B cell (primary cell): ENCODE data around the gene C8A. TPM values are rescaled to one million over a fixed set of nuclear protein-coding genes. Genes with fewer than 3 reads are reported as not detected.

Experiments
- ATAC-seq: fragments of 200-7000 bp; cut with Tn5 transposase; one replicate; pipeline ENCODE4 v1.10.0; 2021; ENCODE audit warnings: low read depth, mild to moderate bottlenecking, moderate number of reproducible peaks, moderate library complexity
- CTCF ChIA-PET: fragments of 350-600 bp; sonication (Branson Sonifier 250); formaldehyde crosslinking; loops from one replicate; lab custom pipeline; 2021; ENCODE audit warnings: antibody characterized with exemption, inconsistent platforms; lab: Charles Lee
- POLR2A ChIA-PET: fragments of 350-600 bp; sonication (Branson Sonifier 250); formaldehyde crosslinking; loops from one replicate; lab custom pipeline; 2021; ENCODE audit warnings: antibody characterized with exemption; lab: Charles Lee
- DNase-seq: peaks from one replicate; pipeline ENCODE4 v3.0.0; 2013
- H2AFZ ChIP-seq: 2 replicates; pipeline ENCODE4 v1.6.1; 2012; ENCODE audit warnings: mild to moderate bottlenecking, low read depth, low read length; ENCODE audit not compliant: insufficient read depth, poor library complexity, severe bottlenecking
- H3K27ac ChIP-seq, 2 donors: 1 replicate in 1 of 2; 2 replicates in 1 of 2; pipeline ENCODE4 v1.5.1; 2012 to 2013; ENCODE audit warnings: low read length in 2 of 2, mild to moderate bottlenecking in 2 of 2, moderate library complexity in 1 of 2
- H3K27me3 ChIP-seq, 4 experiments: fragments of 200-600 bp in 1 of 4; sonication (generic) in 1 of 4; replicated peaks in 1 of 4; 1 replicate in 2 of 4; 2 replicates in 2 of 4; pipeline versions ENCODE4 v1.6.1 to v1.7.0; 2013 to 2016; ENCODE audit warnings: low read length in 3 of 4, mild to moderate bottlenecking in 2 of 4, mixed read lengths in 1 of 4, moderate library complexity in 1 of 4; ENCODE audit not compliant: insufficient read depth in 4 of 4, control insufficient read depth in 3 of 4; ENCODE audit errors: control extremely low read depth in 1 of 4
- H3K36me3 ChIP-seq, 2 experiments: replicated peaks in 1 of 2; 1 replicate in 1 of 2; 2 replicates in 1 of 2; pipeline versions ENCODE4 v1.6.1 to v1.7.1; 2013; ENCODE audit warnings: low read length in 1 of 2; ENCODE audit not compliant: insufficient read depth in 2 of 2, control insufficient read depth in 1 of 2; ENCODE audit errors: control extremely low read depth in 1 of 2, extremely low read depth in 1 of 2
- H3K4me1 ChIP-seq, 2 donors: fragments of 200-600 bp in 1 of 2; sonication (generic) in 1 of 2; 1 replicate in 1 of 2; 2 replicates in 1 of 2; pipeline versions ENCODE4 v1.5.1 to v1.6.1; 2013 to 2017; ENCODE audit warnings: low read length in 2 of 2; ENCODE audit not compliant: control insufficient read depth in 2 of 2, insufficient read depth in 2 of 2
- H3K4me2 ChIP-seq: replicated peaks from 2 replicates; pipeline ENCODE3; 2012; ENCODE audit warnings: mild to moderate bottlenecking, low read depth, low read length; ENCODE audit not compliant: poor library complexity, severe bottlenecking
- H3K4me3 ChIP-seq, 5 experiments: fragments of 200-600 bp in 1 of 5; sonication (generic) in 1 of 5; 1 replicate in 3 of 5; 2 replicates in 2 of 5; pipeline versions ENCODE4 v1.5.1 to v1.7.0; 2011 to 2016; ENCODE audit warnings: low read length in 4 of 5, mild to moderate bottlenecking in 4 of 5, low read depth in 2 of 5, control low read depth in 1 of 5, moderate library complexity in 1 of 5; ENCODE audit not compliant: insufficient read depth in 1 of 5; ENCODE audit errors: control extremely low read depth in 1 of 5, extremely low read depth in 1 of 5
- H3K79me2 ChIP-seq: fragments of 200-600 bp; sonication (generic); one replicate; pipeline ENCODE4 v1.6.0; 2016; ENCODE audit warnings: low read length; ENCODE audit not compliant: control insufficient read depth, insufficient read depth
- H3K9ac ChIP-seq: fragments of 200-600 bp; sonication (generic); 2 replicates; pipeline ENCODE4 v1.6.1; 2017; ENCODE audit warnings: mild to moderate bottlenecking, low read length, moderate library complexity
- H3K9me3 ChIP-seq, 3 donors: one replicate each; pipeline versions ENCODE4 v1.6.1 to v1.7.1; 2013; ENCODE audit warnings: low read length in 2 of 3; ENCODE audit not compliant: control insufficient read depth in 2 of 3, insufficient read depth in 1 of 3; ENCODE audit errors: control extremely low read depth in 1 of 3
- H4K20me1 ChIP-seq: 2 replicates; pipeline ENCODE4 v1.6.0; 2012; ENCODE audit warnings: mild to moderate bottlenecking, low read length; ENCODE audit not compliant: insufficient read depth, control insufficient read depth, poor library complexity, severe bottlenecking
- H3K27ac Mint-ChIP-seq: one replicate; pipeline ENCODE4 v1.8.0; 2021; ENCODE audit warnings: mixed read lengths
- H3K27me3 Mint-ChIP-seq: one replicate; pipeline ENCODE4 v1.8.0; 2021; ENCODE audit warnings: mixed read lengths
- H3K4me1 Mint-ChIP-seq: one replicate; pipeline ENCODE4 v1.8.0; 2021; ENCODE audit warnings: mixed read lengths
- H3K4me3 Mint-ChIP-seq: one replicate; pipeline ENCODE4 v1.8.0; 2021; ENCODE audit warnings: mixed read lengths
- H3K9me3 Mint-ChIP-seq: one replicate; pipeline ENCODE4 v1.8.0; 2022; ENCODE audit warnings: mixed read lengths; ENCODE audit not compliant: insufficient read depth
- CTCF ChIP-seq: fragments of 200-600 bp; IDR thresholded peaks from one replicate; pipeline ENCODE4 v1.8.0; 2022; ENCODE audit warnings: antibody characterized with exemption, mild to moderate bottlenecking
- EZH2 ChIP-seq: IDR thresholded peaks from 2 replicates; pipeline ENCODE4 v1.6.1; 2012; ENCODE audit warnings: borderline replicate concordance, low read depth, mild to moderate bottlenecking, moderate library complexity, low read length; ENCODE audit not compliant: insufficient read depth, poor library complexity, severe bottlenecking
- WGBS: methylation state at CpG from one replicate; pipeline ENCODE4 v1.1.5; 2013; ENCODE audit warnings: missing lambda C conversion rate; ENCODE audit not compliant: insufficient coverage; 5-methylcytosine and 5-hydroxymethylcytosine counted together
- intact Hi-C: fragments of 100-400 bp; cut with micrococcal nuclease; formaldehyde crosslinking; loops from one replicate; pipeline ENCODE4 v1.10.0; 2022
- polyA plus RNA-seq: library from polyadenylated mRNA; depleted of rRNA; stranded (reverse); fragments of >200 nt; gene quantifications from 2 replicates; pipeline ENCODE4 v1.2.3, GENCODE V29; 2012
- total RNA-seq, 2 donors: library from RNA; stranded (reverse); fragments of 120-200 nt in 1 of 2; gene quantifications; 1 replicate in 1 of 2; 2 replicates in 1 of 2; pipeline versions ENCODE4 v1.2.3 to v1.2.4, GENCODE V29; 2013 to 2022

The C8A gene
- total and polyA plus RNA-seq, 2 donors (not counting 1 experiment from before 2014, with no cell fraction given), result not detected

GRCh38 chr1:56915960-56916359 is 61.4 kb downstream of the C8A start:
- ATAC-seq (no peak), DNase-seq (no peak)

GRCh38 chr1:56916630-56917029 is 62.0 kb downstream of the C8A start:
- intact Hi-C loops, result no loop called here
- Histone ChIP-seq H3K27ac (no peak overlapping the region), H3K4me2 (no peak overlapping the region), H3K9me3 (no peaks in the 10 kb centered on the region), H3K79me2 (no peaks in the 10 kb centered on the region), H4K20me1 (no peaks in the 10 kb centered on the region), H3K27me3 (no peaks in the 10 kb centered on the region), H2AFZ (no peak overlapping the region), H3K36me3 (no peaks in the 10 kb centered on the region), H3K4me1 (no peaks in the 10 kb centered on the region), H3K9ac (no peak overlapping the region), H3K4me3 (no peak overlapping the region)
- WGBS, result 89% methylated on average over 2 of the region's 3 CpGs
- no peaks in the 10 kb centered on the region for H3K4me1 Mint-ChIP-seq
- TF ChIP-seq EZH2 (no peak), CTCF (no peak)
- no peak overlapping the region for H3K27ac Mint-ChIP-seq
- no peak overlapping the region for H3K4me3 Mint-ChIP-seq
- ChIA-PET POLR2A (no interaction called here), CTCF (no interaction called here)
- ATAC-seq (no peak), DNase-seq (no peak)
- peaks cover 2% of the 10 kb centered on the region for H3K9me3 Mint-ChIP-seq
- H3K27me3 Mint-ChIP-seq, result peaks cover 6% of the 10 kb centered on the region

More at GRCh38 chr1:56915960-56916359, 61.4 kb downstream of the C8A start:
- H3K36me3 ChIP-seq, result no peaks in the 10 kb centered on the region
- ChIA-PET POLR2A (no interaction called here), CTCF (no interaction called here)
- no peaks in the 10 kb centered on the region for H3K79me2 ChIP-seq
- WGBS, result 58% methylated on average over 4 of the region's 4 CpGs
- Mint-ChIP-seq H3K4me1 (no peaks in the 10 kb centered on the region), H3K27ac (no peak overlapping the region), H3K9me3 (peaks cover 2% of the 10 kb centered on the region), H3K4me3 (no peak overlapping the region), H3K27me3 (peaks cover 6% of the 10 kb centered on the region)
- intact Hi-C loops, result no loop called here
- H3K27me3 ChIP-seq, result no peaks in the 10 kb centered on the region
- no peak overlapping the region for H3K27ac ChIP-seq
- H3K4me3 ChIP-seq, result no peak overlapping the region
- no peaks in the 10 kb centered on the region for H3K4me1 ChIP-seq
- H2AFZ ChIP-seq, result no peak overlapping the region
- H4K20me1 ChIP-seq, result no peaks in the 10 kb centered on the region
- no peak overlapping the region for H3K4me2 ChIP-seq
- H3K9ac ChIP-seq, result no peak overlapping the region
- TF ChIP-seq EZH2 (no peak), CTCF (no peak)
- no peaks in the 10 kb centered on the region for H3K9me3 ChIP-seq
